Measurements from ENCODE around the gene HLA-F.

The HLA-F gene

DNA sequence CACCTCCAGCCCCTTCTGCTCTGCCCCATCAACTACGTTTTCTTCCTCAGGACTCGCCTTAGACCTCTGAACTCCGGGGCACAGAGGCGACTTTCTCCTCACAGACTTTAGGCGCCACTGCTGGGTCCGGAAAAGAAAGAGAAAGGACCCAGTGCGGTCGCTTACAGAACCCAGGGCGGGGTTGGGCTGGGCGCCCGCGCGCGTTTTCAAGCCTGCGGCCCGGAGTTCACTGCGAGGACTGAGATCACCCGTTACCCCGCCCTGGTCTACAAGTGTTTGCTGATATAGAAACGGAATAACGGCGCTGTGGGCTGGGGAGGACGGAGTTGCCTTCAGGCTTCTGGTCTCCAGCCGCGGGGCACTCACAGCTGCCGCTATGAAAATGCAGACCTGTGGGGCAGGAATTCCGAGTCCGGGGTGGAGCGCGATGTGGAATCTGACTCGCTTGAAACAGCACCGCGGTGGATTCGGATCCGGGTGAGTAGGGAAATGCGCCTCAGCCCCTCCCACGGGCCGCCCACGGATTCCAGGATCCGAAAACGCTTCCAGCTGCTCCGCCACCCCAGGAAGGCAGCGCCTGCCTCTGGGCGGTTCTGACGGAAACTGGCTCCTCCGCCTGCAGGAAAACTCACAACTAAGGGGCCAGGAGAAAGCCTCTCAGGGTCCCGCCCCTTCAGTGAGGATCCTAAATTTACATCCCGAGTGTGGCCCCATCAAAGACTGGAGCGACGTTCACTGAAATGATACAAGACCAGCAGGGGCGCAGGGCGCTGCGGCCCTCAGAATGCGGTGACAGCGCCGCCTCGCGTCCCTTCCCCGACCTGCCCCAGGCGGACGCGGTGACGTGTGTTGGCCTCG, 29.4 kb downstream of the HLA-F start:
- ChIA-PET CTCF (interaction anchor here (1.0 to 8.7 kb wide), 12 partner anchors 9 to 258 kb away, joined by 3 to 118 read pairs (median 5); no protein-coding TSS in a partner anchor), POLR2A (interaction anchor here (0.6 kb wide), 1 partner anchor 17 kb away, joined by 10 read pairs; no protein-coding TSS in a partner anchor)
- Histone ChIP-seq H3K9me3 (ENCODE audit: control extremely low read depth in 1 of 5, control insufficient read depth in 4 of 5, insufficient read depth in 2 of 5, low read depth in 1 of 5, low read length in 4 of 5) (no peaks in the 10 kb centered on the region), H3K36me3 (ENCODE audit: control insufficient read depth in 4 of 4, insufficient read depth in 4 of 4, low read length in 3 of 4) (no peaks in the 10 kb centered on the region), H3K27me3 (replicated peaks in 2 of 5; ENCODE audit: control insufficient read depth in 4 of 5, insufficient read depth in 5 of 5, low read length in 4 of 5) (peaks cover 0 to 9% (median 7%) of the 10 kb centered on the region in 5 experiments), H3K27ac (ENCODE audit: insufficient read depth in 1 of 2, low read depth in 1 of 2, low read length in 2 of 2, poor library complexity in 1 of 2, severe bottlenecking in 2 of 2) (peak overlapping the region; percentile 40 to 81), H3K4me1 (ENCODE audit: control extremely low read depth in 1 of 4, control insufficient read depth in 4 of 4, insufficient read depth in 4 of 4, low read length in 3 of 4) (peaks cover 8 to 33% (median 18%) of the 10 kb centered on the region in 4 experiments), H3K4me3 (ENCODE audit: control insufficient read depth in 1 of 7, extremely low read depth in 1 of 7, insufficient read depth in 4 of 7, low read depth in 2 of 7, low read length in 6 of 7) (peak overlapping the region; percentile 75 to 97 (median 84))
- 0% methylated on average over 47 of the region's 64 CpGs for WGBS (ENCODE audit: insufficient coverage)
- peak; percentile 82 to 90 (median 88) for DNase-seq

DNA sequence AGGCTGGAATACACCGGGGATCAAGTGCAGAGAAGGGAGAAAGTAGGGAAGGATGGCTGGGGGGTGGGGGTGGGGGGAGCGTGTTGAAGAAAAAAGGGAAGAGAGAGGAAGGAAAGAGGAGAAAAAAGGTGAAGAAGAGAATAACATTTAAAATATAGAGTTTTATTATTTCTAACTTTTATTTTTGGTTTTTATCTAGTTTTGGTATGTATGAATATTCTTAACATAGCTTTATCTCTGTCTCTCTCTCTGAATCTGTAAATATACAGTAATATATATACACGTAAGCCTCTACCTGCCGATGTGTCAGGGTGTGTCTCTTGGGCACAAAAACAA, 30.0 kb downstream of the HLA-F start:
- ChIA-PET POLR2A (interaction anchor here (0.6 kb wide), 1 partner anchor 18 kb away, joined by 10 read pairs; no protein-coding TSS in a partner anchor), CTCF (interaction anchor here (0.9 to 8.7 kb wide), 13 partner anchors 8 to 108 kb away, joined by 3 to 118 read pairs (median 5); no protein-coding TSS in a partner anchor)
- H3K27ac ChIP-seq (ENCODE audit: insufficient read depth in 1 of 2, low read depth in 1 of 2, low read length in 2 of 2, poor library complexity in 1 of 2, severe bottlenecking in 2 of 2) = peak overlapping the region in 1 of 2 experiments; percentile 81
- H3K36me3 ChIP-seq (ENCODE audit: control insufficient read depth in 4 of 4, insufficient read depth in 4 of 4, low read length in 3 of 4) = no peaks in the 10 kb centered on the region
- H3K9me3 ChIP-seq (ENCODE audit: control extremely low read depth in 1 of 5, control insufficient read depth in 4 of 5, insufficient read depth in 2 of 5, low read depth in 1 of 5, low read length in 4 of 5) = no peaks in the 10 kb centered on the region
- no peak for DNase-seq
- H3K4me3 ChIP-seq (ENCODE audit: control insufficient read depth in 1 of 7, extremely low read depth in 1 of 7, insufficient read depth in 4 of 7, low read depth in 2 of 7, low read length in 6 of 7) = peak overlapping the region in 5 of 7 experiments; percentile 75 to 97 (median 91)
- WGBS (ENCODE audit: insufficient coverage) = 0% methylated on average over 2 of the region's 4 CpGs
- peaks cover 8 to 27% (median 15%) of the 10 kb centered on the region in 4 experiments for H3K4me1 ChIP-seq (ENCODE audit: control extremely low read depth in 1 of 4, control insufficient read depth in 4 of 4, insufficient read depth in 4 of 4, low read length in 3 of 4)
- H3K27me3 ChIP-seq (replicated peaks in 2 of 5; ENCODE audit: control insufficient read depth in 4 of 5, insufficient read depth in 5 of 5, low read length in 4 of 5) = peaks cover 0 to 8% (median 2%) of the 10 kb centered on the region in 5 experiments

DNA sequence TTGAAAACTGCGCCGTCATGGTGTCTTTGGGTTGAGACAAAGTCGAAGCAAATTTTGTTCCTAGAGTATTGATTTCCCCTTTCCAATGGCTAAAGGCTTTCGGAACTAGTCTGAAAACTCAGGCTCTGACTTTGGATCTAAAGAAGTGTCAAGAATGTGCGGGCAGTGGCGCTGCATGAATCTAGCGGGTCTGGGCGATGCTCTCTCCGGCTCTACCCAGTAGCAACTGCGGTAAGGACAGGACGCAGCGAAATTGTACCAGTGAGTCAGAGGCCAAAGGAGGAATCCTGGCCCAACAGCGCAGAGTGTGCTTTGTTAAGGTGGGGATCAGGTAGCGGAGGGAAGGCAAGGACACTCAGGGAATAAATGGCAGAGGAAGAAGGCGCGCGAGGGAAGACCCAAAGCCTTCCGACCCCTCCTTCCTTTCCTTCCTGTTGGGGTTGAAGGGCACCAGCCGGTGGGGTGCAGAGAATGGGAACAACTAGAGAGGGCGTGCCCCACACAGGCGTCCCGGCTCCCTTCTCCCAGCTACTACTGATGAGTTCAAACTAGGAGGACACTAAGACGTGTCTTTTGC, 32.1 kb downstream of the HLA-F start:
- Histone ChIP-seq H3K4me1 (ENCODE audit: control extremely low read depth in 1 of 4, control insufficient read depth in 4 of 4, insufficient read depth in 4 of 4, low read length in 3 of 4) (peaks cover 5 to 13% (median 7%) of the 10 kb centered on the region in 4 experiments), H3K27ac (ENCODE audit: insufficient read depth in 1 of 2, low read depth in 1 of 2, low read length in 2 of 2, poor library complexity in 1 of 2, severe bottlenecking in 2 of 2) (no peak overlapping the region), H3K4me3 (ENCODE audit: control insufficient read depth in 1 of 7, extremely low read depth in 1 of 7, insufficient read depth in 4 of 7, low read depth in 2 of 7, low read length in 6 of 7) (no peak overlapping the region), H3K9me3 (ENCODE audit: control extremely low read depth in 1 of 5, control insufficient read depth in 4 of 5, insufficient read depth in 2 of 5, low read depth in 1 of 5, low read length in 4 of 5) (no peaks in the 10 kb centered on the region), H3K27me3 (replicated peaks in 2 of 5; ENCODE audit: control insufficient read depth in 4 of 5, insufficient read depth in 5 of 5, low read length in 4 of 5) (peaks cover 0 to 2% (median 0%) of the 10 kb centered on the region in 5 experiments), H3K36me3 (ENCODE audit: control insufficient read depth in 4 of 4, insufficient read depth in 4 of 4, low read length in 3 of 4) (no peaks in the 10 kb centered on the region)
- ChIA-PET POLR2A (no interaction called here), CTCF (interaction anchor here (0.9 to 8.7 kb wide), 2 partner anchors 20 to 80 kb away, joined by 4 to 118 read pairs; no protein-coding TSS in a partner anchor)
- DNase-seq = no peak
- 99% methylated on average over 18 of the region's 23 CpGs for WGBS (ENCODE audit: insufficient coverage)

DNA sequence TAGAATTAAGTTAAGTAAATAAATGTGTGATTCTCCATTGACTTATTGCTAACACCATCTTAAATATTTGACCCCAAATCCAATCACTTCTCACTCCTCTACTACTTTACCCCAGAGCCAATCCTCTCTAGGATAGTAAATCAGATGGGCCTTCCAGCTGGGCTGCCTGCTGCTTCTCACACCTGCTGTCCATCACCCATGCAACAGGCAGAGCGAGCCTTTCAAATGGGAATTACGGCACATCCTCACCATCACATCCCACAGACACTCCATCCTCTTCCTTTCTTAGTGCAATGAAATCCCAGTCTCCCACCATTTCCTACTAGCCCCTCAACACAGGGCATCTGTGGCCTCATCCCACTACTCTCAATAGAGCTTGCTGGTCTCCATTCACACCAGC, 34.0 kb downstream of the HLA-F start:
- Histone ChIP-seq H3K4me1 (ENCODE audit: control extremely low read depth in 1 of 4, control insufficient read depth in 4 of 4, insufficient read depth in 4 of 4, low read length in 3 of 4) (peaks cover 3 to 6% (median 5%) of the 10 kb centered on the region in 4 experiments), H3K27me3 (replicated peaks in 2 of 5; ENCODE audit: control insufficient read depth in 4 of 5, insufficient read depth in 5 of 5, low read length in 4 of 5) (peaks cover 0 to 2% (median 0%) of the 10 kb centered on the region in 5 experiments), H3K27ac (ENCODE audit: insufficient read depth in 1 of 2, low read depth in 1 of 2, low read length in 2 of 2, poor library complexity in 1 of 2, severe bottlenecking in 2 of 2) (no peak overlapping the region), H3K4me3 (ENCODE audit: control insufficient read depth in 1 of 7, extremely low read depth in 1 of 7, insufficient read depth in 4 of 7, low read depth in 2 of 7, low read length in 6 of 7) (no peak overlapping the region), H3K9me3 (ENCODE audit: control extremely low read depth in 1 of 5, control insufficient read depth in 4 of 5, insufficient read depth in 2 of 5, low read depth in 1 of 5, low read length in 4 of 5) (no peaks in the 10 kb centered on the region), H3K36me3 (ENCODE audit: control insufficient read depth in 4 of 4, insufficient read depth in 4 of 4, low read length in 3 of 4) (no peaks in the 10 kb centered on the region)
- ChIA-PET CTCF (interaction anchor here (1.2 to 3.7 kb wide), 4 partner anchors 8 to 77 kb away, joined by 3 to 12 read pairs (median 8); no protein-coding TSS in a partner anchor), POLR2A (no interaction called here)
- DNase-seq = no peak
- 94% methylated on average over 2 of the region's 2 CpGs for WGBS (ENCODE audit: insufficient coverage)

DNA sequence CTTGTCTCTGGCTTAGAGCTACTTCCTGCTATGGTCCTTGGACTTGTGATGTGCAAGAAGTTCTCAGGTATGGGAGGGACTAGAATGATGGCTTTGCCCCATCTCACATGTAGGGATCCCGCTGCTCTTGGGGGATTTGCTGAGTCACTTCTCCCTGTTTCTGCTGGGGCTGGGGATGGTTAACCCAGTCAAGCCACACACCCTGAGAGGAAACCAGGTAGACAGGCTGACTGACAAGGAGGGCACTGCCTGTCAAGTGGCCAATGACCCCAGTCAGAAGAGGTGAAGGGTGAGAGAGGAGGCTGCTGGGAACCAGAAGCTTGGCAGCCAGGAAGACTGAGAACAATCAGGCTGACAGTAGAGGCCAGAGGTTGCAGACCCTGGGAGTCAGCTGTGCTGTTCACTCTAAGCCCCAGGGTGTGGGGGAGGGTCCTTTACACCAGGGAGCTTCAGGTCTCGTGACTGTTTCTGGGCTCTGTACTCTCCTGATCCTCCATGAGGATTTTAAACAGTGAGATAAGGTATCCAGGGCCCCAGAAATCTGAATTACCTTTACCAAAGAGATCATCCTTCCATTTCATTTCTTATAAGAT, 34.6 kb downstream of the HLA-F start:
- no peak for DNase-seq
- H3K27me3 ChIP-seq (replicated peaks in 2 of 5; ENCODE audit: control insufficient read depth in 4 of 5, insufficient read depth in 5 of 5, low read length in 4 of 5) = peaks cover 0 to 2% (median 0%) of the 10 kb centered on the region in 5 experiments
- H3K4me3 ChIP-seq (ENCODE audit: control insufficient read depth in 1 of 7, extremely low read depth in 1 of 7, insufficient read depth in 4 of 7, low read depth in 2 of 7, low read length in 6 of 7) = no peak overlapping the region
- no peaks in the 10 kb centered on the region for H3K36me3 ChIP-seq (ENCODE audit: control insufficient read depth in 4 of 4, insufficient read depth in 4 of 4, low read length in 3 of 4)
- 50% methylated on average over 2 of the region's 2 CpGs for WGBS (ENCODE audit: insufficient coverage)
- no peak overlapping the region for H3K27ac ChIP-seq (ENCODE audit: insufficient read depth in 1 of 2, low read depth in 1 of 2, low read length in 2 of 2, poor library complexity in 1 of 2, severe bottlenecking in 2 of 2)
- no peaks in the 10 kb centered on the region for H3K9me3 ChIP-seq (ENCODE audit: control extremely low read depth in 1 of 5, control insufficient read depth in 4 of 5, insufficient read depth in 2 of 5, low read depth in 1 of 5, low read length in 4 of 5)
- H3K4me1 ChIP-seq (ENCODE audit: control extremely low read depth in 1 of 4, control insufficient read depth in 4 of 4, insufficient read depth in 4 of 4, low read length in 3 of 4) = peaks cover 1 to 5% (median 3%) of the 10 kb centered on the region in 4 experiments
- ChIA-PET CTCF (interaction anchor here (1.2 to 3.7 kb wide), 7 partner anchors 9 to 107 kb away, joined by 3 to 12 read pairs (median 5); no protein-coding TSS in a partner anchor), POLR2A (no interaction called here)

DNA sequence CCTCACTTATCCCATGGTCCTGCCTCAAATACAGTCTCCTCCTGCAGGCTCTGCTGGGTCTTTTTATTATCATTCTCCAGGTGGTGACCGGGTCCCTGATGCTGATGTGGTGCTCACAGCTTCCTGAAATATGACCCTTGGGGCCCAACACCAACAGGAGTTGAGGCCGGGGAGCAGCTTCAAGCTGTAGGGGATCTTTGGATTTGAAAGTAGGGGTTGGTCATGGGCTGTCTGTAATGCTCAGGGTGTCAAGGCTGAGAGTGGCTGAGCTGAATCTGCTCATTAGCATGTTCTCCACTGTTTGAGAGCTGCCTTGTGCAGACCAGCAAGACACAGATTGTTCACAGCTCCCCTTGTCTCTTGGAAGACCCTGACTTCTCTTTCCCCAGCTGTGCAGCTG, 35.5 kb downstream of the HLA-F start:
- POLR2A ChIA-PET = interaction anchor here (1.2 kb wide), 1 partner anchor 537 kb away, joined by 3 read pairs; no protein-coding TSS in a partner anchor

More for the DNA sequence above, 35.5 kb downstream of the HLA-F start:
- DNase-seq = no peak
- no peak overlapping the region for H3K4me3 ChIP-seq (ENCODE audit: control insufficient read depth in 1 of 7, extremely low read depth in 1 of 7, insufficient read depth in 4 of 7, low read depth in 2 of 7, low read length in 6 of 7)
- no peak overlapping the region for H3K27ac ChIP-seq (ENCODE audit: insufficient read depth in 1 of 2, low read depth in 1 of 2, low read length in 2 of 2, poor library complexity in 1 of 2, severe bottlenecking in 2 of 2)
- H3K36me3 ChIP-seq (ENCODE audit: control insufficient read depth in 4 of 4, insufficient read depth in 4 of 4, low read length in 3 of 4) = no peaks in the 10 kb centered on the region
- H3K9me3 ChIP-seq (ENCODE audit: control extremely low read depth in 1 of 5, control insufficient read depth in 4 of 5, insufficient read depth in 2 of 5, low read depth in 1 of 5, low read length in 4 of 5) = no peaks in the 10 kb centered on the region
- H3K27me3 ChIP-seq (replicated peaks in 2 of 5; ENCODE audit: control insufficient read depth in 4 of 5, insufficient read depth in 5 of 5, low read length in 4 of 5) = peaks cover 0 to 2% (median 0%) of the 10 kb centered on the region in 5 experiments
- 100% methylated on average over 2 of the region's 2 CpGs for WGBS (ENCODE audit: insufficient coverage)
- H3K4me1 ChIP-seq (ENCODE audit: control extremely low read depth in 1 of 4, control insufficient read depth in 4 of 4, insufficient read depth in 4 of 4, low read length in 3 of 4) = no peaks in the 10 kb centered on the region
- CTCF ChIA-PET = interaction anchor here (0.7 to 3.7 kb wide), 10 partner anchors 9 to 108 kb away, joined by 3 to 12 read pairs (median 4); no protein-coding TSS in a partner anchor
